Vagina (tissue), 2 donors: ENCODE data around the gene PRR19.

Source experiments
- POLR2A ChIP-seq, 2 donors: fragments of 450-650 bp; IDR thresholded peaks; one replicate each; pipeline ENCODE4 v1.6.1; 2017; ENCODE audit warnings: antibody characterized with exemption in 2 of 2, mild to moderate bottlenecking in 2 of 2, moderate library complexity in 2 of 2
- POLR2AphosphoS5 ChIP-seq, 2 donors: sonication (generic); formaldehyde crosslinking; IDR thresholded peaks; one replicate each; pipeline ENCODE4 v1.9.0; 2017; ENCODE audit warnings: antibody characterized with exemption in 2 of 2, mild to moderate bottlenecking in 2 of 2, low read depth in 1 of 2; ENCODE audit not compliant: insufficient read depth in 1 of 2
- TF ChIP-seq, protein P1 (sequence below), 3 experiments: fragments of 450-650 bp in 2 of 3; fragments of 200-600 bp in 1 of 3; sonication (generic) in 1 of 3; IDR thresholded peaks; one replicate each; pipeline ENCODE4 v1.5.1; 2017 to 2019; ENCODE audit warnings: antibody characterized with exemption in 3 of 3, mild to moderate bottlenecking in 2 of 3, moderate library complexity in 2 of 3

DNA sequence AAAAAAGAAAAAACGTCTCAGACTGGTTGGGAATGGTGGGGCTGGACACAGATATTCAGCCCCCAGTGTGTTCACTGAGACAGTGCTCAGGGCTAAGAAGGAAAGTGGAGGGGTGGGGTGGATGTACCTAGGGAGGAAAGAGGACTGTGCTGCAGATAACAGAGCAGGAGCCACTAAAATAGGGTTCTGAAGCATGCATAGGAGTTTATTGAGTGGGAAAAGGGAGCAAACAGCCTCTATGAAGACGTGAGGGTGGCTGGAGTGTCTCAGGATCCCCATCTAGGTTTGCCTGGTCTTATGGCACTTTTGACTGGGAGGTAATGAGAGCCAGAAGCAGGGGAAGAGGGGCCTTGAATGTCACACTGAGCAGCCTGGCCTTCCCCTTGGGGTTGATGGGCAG is 26.9 kb downstream of the PRR19 start:
- TF ChIP-seq, protein P1, sequence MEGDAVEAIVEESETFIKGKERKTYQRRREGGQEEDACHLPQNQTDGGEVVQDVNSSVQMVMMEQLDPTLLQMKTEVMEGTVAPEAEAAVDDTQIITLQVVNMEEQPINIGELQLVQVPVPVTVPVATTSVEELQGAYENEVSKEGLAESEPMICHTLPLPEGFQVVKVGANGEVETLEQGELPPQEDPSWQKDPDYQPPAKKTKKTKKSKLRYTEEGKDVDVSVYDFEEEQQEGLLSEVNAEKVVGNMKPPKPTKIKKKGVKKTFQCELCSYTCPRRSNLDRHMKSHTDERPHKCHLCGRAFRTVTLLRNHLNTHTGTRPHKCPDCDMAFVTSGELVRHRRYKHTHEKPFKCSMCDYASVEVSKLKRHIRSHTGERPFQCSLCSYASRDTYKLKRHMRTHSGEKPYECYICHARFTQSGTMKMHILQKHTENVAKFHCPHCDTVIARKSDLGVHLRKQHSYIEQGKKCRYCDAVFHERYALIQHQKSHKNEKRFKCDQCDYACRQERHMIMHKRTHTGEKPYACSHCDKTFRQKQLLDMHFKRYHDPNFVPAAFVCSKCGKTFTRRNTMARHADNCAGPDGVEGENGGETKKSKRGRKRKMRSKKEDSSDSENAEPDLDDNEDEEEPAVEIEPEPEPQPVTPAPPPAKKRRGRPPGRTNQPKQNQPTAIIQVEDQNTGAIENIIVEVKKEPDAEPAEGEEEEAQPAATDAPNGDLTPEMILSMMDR (IDR thresholded peaks at IDR 0.05): no peak
- TF ChIP-seq POLR2AphosphoS5 (IDR thresholded peaks at IDR 0.05; ENCODE audit: insufficient read depth in 1 of 2, low read depth in 1 of 2) (no peak), POLR2A (IDR thresholded peaks at IDR 0.05) (no peak)
